ENCODE measurements around the gene ZNF101. TPM values are rescaled to one million over a fixed set of nuclear protein-coding genes. Genes with fewer than 3 reads are reported as not detected.
A peak's percentile ranks its signal among the peaks of the same experiment; 100 is the strongest.

Gene ZNF101
- total and polyA plus RNA-seq, 10 donors = 29.6 to 58.3 (median 42.0) TPM

- DNase-seq = no peak
- no peak for TF ChIP-seq CTCF (IDR thresholded peaks at IDR 0.05 in 8 of 11, conservative IDR thresholded peaks at IDR 0.05 in 3 of 11)
- TF ChIP-seq POLR2AphosphoS5 (IDR thresholded peaks at IDR 0.05) = peak in 2 of 3 donors; percentile 20 to 50
- WGBS, 5 donors = 91 to 95% (median 91%) methylated on average over 23 to 24 of the region's 24 CpGs
- H3K36me3 ChIP-seq = peaks cover 15 to 100% (median 98%) of the 10 kb centered on the region in 6 donors
- no peak overlapping the region for H3K4me3 ChIP-seq
- H3K27me3 ChIP-seq (replicated peaks in 1 of 7) = no peaks in the 10 kb centered on the region
- intact Hi-C loops (cut with DNase I; ENCODE audit: low total_unique reads) = no loop called here
- H3K4me1 ChIP-seq = no peaks in the 10 kb centered on the region
- no peak overlapping the region for H3K27ac ChIP-seq
- no peaks in the 10 kb centered on the region for H3K9me3 ChIP-seq
Observed at GRCh38 chr19:19652482-19653295, 15.9 kb upstream of the ZNF101 start.

- no peak overlapping the region for H3K4me3 ChIP-seq
- H3K4me1 ChIP-seq = no peaks in the 10 kb centered on the region
- intact Hi-C loops (cut with DNase I; ENCODE audit: low total_unique reads) = no loop called here
- H3K9me3 ChIP-seq = no peaks in the 10 kb centered on the region
- no peak for TF ChIP-seq POLR2A (IDR thresholded peaks at IDR 0.05)
- peak in 1 of 3 donors; percentile 19 for TF ChIP-seq POLR2AphosphoS5 (IDR thresholded peaks at IDR 0.05)
- TF ChIP-seq CTCF (IDR thresholded peaks at IDR 0.05 in 8 of 11, conservative IDR thresholded peaks at IDR 0.05 in 3 of 11) = no peak
- H3K36me3 ChIP-seq = peaks cover 17 to 100% (median 99%) of the 10 kb centered on the region in 6 donors
- WGBS, 5 donors = 96 to 98% (median 98%) methylated on average over 11 to 23 of the region's 23 CpGs
- DNase-seq = no peak
- no peak overlapping the region for H3K27ac ChIP-seq
- H3K27me3 ChIP-seq (replicated peaks in 1 of 7) = no peaks in the 10 kb centered on the region
Observed at GRCh38 chr19:19653597-19654147, 15.0 kb upstream of the ZNF101 start.

- Histone ChIP-seq H3K4me1 (peaks cover 0 to 1% (median 0%) of the 10 kb centered on the region in 6 donors), H3K36me3 (peaks cover 18 to 100% (median 100%) of the 10 kb centered on the region in 6 donors), H3K27ac (no peak overlapping the region), H3K27me3 (replicated peaks in 1 of 7) (no peaks in the 10 kb centered on the region), H3K4me3 (no peak overlapping the region), H3K9me3 (no peaks in the 10 kb centered on the region)
- intact Hi-C loops (cut with DNase I; ENCODE audit: low total_unique reads) = no loop called here
- no peak for TF ChIP-seq POLR2AphosphoS5 (IDR thresholded peaks at IDR 0.05)
- no peak for TF ChIP-seq CTCF (IDR thresholded peaks at IDR 0.05 in 8 of 11, conservative IDR thresholded peaks at IDR 0.05 in 3 of 11)
- TF ChIP-seq POLR2A (IDR thresholded peaks at IDR 0.05) = no peak
- 93 to 98% (median 94%) methylated on average over 8 to 15 of the region's 15 CpGs for WGBS, 5 donors
- peak; percentile 42 for DNase-seq
Observed at GRCh38 chr19:19654441-19654840, 14.2 kb upstream of the ZNF101 start.

GRCh38 chr19:19655051-19655594 lies 13.5 kb upstream of the ZNF101 start:
- H3K27ac ChIP-seq = no peak overlapping the region
- H3K36me3 ChIP-seq = peaks cover 18 to 100% (median 100%) of the 10 kb centered on the region in 6 donors
- WGBS, 5 donors = 96 to 100% (median 98%) methylated on average over 13 to 22 of the region's 22 CpGs
- H3K9me3 ChIP-seq = no peaks in the 10 kb centered on the region
- no peak for TF ChIP-seq POLR2AphosphoS5 (IDR thresholded peaks at IDR 0.05)
- no peak for TF ChIP-seq POLR2A (IDR thresholded peaks at IDR 0.05)
- TF ChIP-seq CTCF (IDR thresholded peaks at IDR 0.05 in 8 of 11, conservative IDR thresholded peaks at IDR 0.05 in 3 of 11) = no peak
- no peaks in the 10 kb centered on the region for H3K27me3 ChIP-seq (replicated peaks in 1 of 7)
- DNase-seq = peak; percentile 59
- intact Hi-C loops (cut with DNase I; ENCODE audit: low total_unique reads) = no loop called here
- H3K4me1 ChIP-seq = peaks cover 0 to 8% (median 3%) of the 10 kb centered on the region in 6 donors
- no peak overlapping the region for H3K4me3 ChIP-seq
